ENCODE measurements around the gene CPLANE1.
"Not testable (repeated sequence)": the region's sequence is repeated elsewhere in the genome, so short reads cannot be mapped to it uniquely, and the experiment has no call there.

CPLANE1 gene

GRCh38 chr5:37182667-37183066 lies 66.5 kb downstream of the CPLANE1 start:
- Mint-ChIP-seq H3K4me3 (no peak overlapping the region), H3K27me3 (no peaks in the 10 kb centered on the region), H3K4me1 (peaks cover 7% of the 10 kb centered on the region), H3K27ac (no peak overlapping the region), H3K9me3 (no peaks in the 10 kb centered on the region)
- ATAC-seq = peak; percentile 53
- DNase-seq = no peak

GRCh38 chr5:37174928-37175327 lies 74.2 kb downstream of the CPLANE1 start:
- H3K4me1 Mint-ChIP-seq = no peaks in the 10 kb centered on the region
- H3K4me3 Mint-ChIP-seq = no peak overlapping the region
- H3K27me3 Mint-ChIP-seq = no peaks in the 10 kb centered on the region
- no peak for ATAC-seq
- H3K27ac Mint-ChIP-seq = peak overlapping the region in 1 of 2 donors; percentile 59
- no peak for DNase-seq
- H3K9me3 Mint-ChIP-seq = no peaks in the 10 kb centered on the region

GRCh38 chr5:37172957-37173356 lies 76.2 kb downstream of the CPLANE1 start:
- ATAC-seq = no peak
- Mint-ChIP-seq H3K4me1 (no peaks in the 10 kb centered on the region), H3K27me3 (no peaks in the 10 kb centered on the region), H3K9me3 (no peaks in the 10 kb centered on the region), H3K27ac (no peak overlapping the region), H3K4me3 (no peak overlapping the region)
- no peak for DNase-seq

- no peak overlapping the region for H3K27ac Mint-ChIP-seq
- H3K9me3 Mint-ChIP-seq = no peaks in the 10 kb centered on the region
- H3K27me3 Mint-ChIP-seq = no peaks in the 10 kb centered on the region
- H3K4me1 Mint-ChIP-seq = no peaks in the 10 kb centered on the region
- no peak for DNase-seq
- ATAC-seq = no peak
- H3K4me3 Mint-ChIP-seq = no peak overlapping the region
Observed at GRCh38 chr5:37170856-37171255, 78.3 kb downstream of the CPLANE1 start.

GRCh38 chr5:37166197-37166596 lies 83.0 kb downstream of the CPLANE1 start:
- Mint-ChIP-seq H3K9me3 (no peaks in the 10 kb centered on the region), H3K4me3 (no peak overlapping the region), H3K27ac (no peak overlapping the region), H3K27me3 (no peaks in the 10 kb centered on the region), H3K4me1 (no peaks in the 10 kb centered on the region)
- no peak for DNase-seq
- no peak for ATAC-seq

GRCh38 chr5:37165761-37166160 lies 83.4 kb downstream of the CPLANE1 start:
- ATAC-seq (no peak), DNase-seq (no peak)
- Mint-ChIP-seq H3K27me3 (no peaks in the 10 kb centered on the region), H3K4me3 (no peak overlapping the region), H3K9me3 (no peaks in the 10 kb centered on the region), H3K4me1 (no peaks in the 10 kb centered on the region), H3K27ac (no peak overlapping the region)

- no peak for DNase-seq
- Mint-ChIP-seq H3K4me1 (no peaks in the 10 kb centered on the region), H3K9me3 (no peaks in the 10 kb centered on the region), H3K4me3 (no peak overlapping the region), H3K27me3 (no peaks in the 10 kb centered on the region), H3K27ac (no peak overlapping the region)
- ATAC-seq = no peak
Observed at GRCh38 chr5:37153661-37154060, 95.5 kb downstream of the CPLANE1 start.

- H3K4me3 Mint-ChIP-seq = no peak overlapping the region
- H3K9me3 Mint-ChIP-seq = peaks cover 10% of the 10 kb centered on the region in 2 donors
- no peaks in the 10 kb centered on the region for H3K4me1 Mint-ChIP-seq
- ATAC-seq (no peak), DNase-seq (no peak)
- H3K27me3 Mint-ChIP-seq = no peaks in the 10 kb centered on the region
- no peak overlapping the region for H3K27ac Mint-ChIP-seq
Observed at GRCh38 chr5:37146896-37147295, 102.3 kb downstream of the CPLANE1 start.

- Mint-ChIP-seq H3K4me1 (no peaks in the 10 kb centered on the region), H3K4me3 (no peak overlapping the region), H3K27ac (no peak overlapping the region), H3K27me3 (no peaks in the 10 kb centered on the region), H3K9me3 (peaks cover 20 to 31% of the 10 kb centered on the region in 2 donors)
- DNase-seq (no peak), ATAC-seq (no peak)
Observed at GRCh38 chr5:37136694-37137093, 112.5 kb downstream of the CPLANE1 start.

GRCh38 chr5:37135312-37135711 lies 113.9 kb downstream of the CPLANE1 start:
- not testable (repeated sequence) for DNase-seq, H3K4me3 Mint-ChIP-seq, H3K4me1 Mint-ChIP-seq, ATAC-seq, H3K27ac Mint-ChIP-seq, H3K27me3 Mint-ChIP-seq
- peaks cover 20 to 31% of the 10 kb centered on the region in 2 donors for H3K9me3 Mint-ChIP-seq

- H3K9me3 Mint-ChIP-seq = peaks cover 20 to 31% of the 10 kb centered on the region in 2 donors
- H3K27me3 Mint-ChIP-seq = no peaks in the 10 kb centered on the region
- no peak overlapping the region for H3K4me3 Mint-ChIP-seq
- H3K4me1 Mint-ChIP-seq = no peaks in the 10 kb centered on the region
- H3K27ac Mint-ChIP-seq = no peak overlapping the region
- ATAC-seq (no peak), DNase-seq (no peak)
Observed at GRCh38 chr5:37133939-37134338, 115.2 kb downstream of the CPLANE1 start.

GRCh38 chr5:37132646-37133045 lies 116.5 kb downstream of the CPLANE1 start:
- Mint-ChIP-seq H3K9me3 (peaks cover 17 to 26% of the 10 kb centered on the region in 2 donors), H3K4me3 (no peak overlapping the region), H3K4me1 (no peaks in the 10 kb centered on the region), H3K27ac (no peak overlapping the region), H3K27me3 (no peaks in the 10 kb centered on the region)
- DNase-seq (no peak), ATAC-seq (no peak)

- H3K27me3 Mint-ChIP-seq = no peaks in the 10 kb centered on the region
- ATAC-seq (no peak), DNase-seq (no peak)
- no peaks in the 10 kb centered on the region for H3K4me1 Mint-ChIP-seq
- H3K4me3 Mint-ChIP-seq = no peak overlapping the region
- no peaks in the 10 kb centered on the region for H3K9me3 Mint-ChIP-seq
- H3K27ac Mint-ChIP-seq = peak overlapping the region in 1 of 2 donors; percentile 65
Observed at GRCh38 chr5:37121465-37121864, 127.7 kb downstream of the CPLANE1 start.

GRCh38 chr5:37121027-37121426 lies 128.1 kb downstream of the CPLANE1 start:
- ATAC-seq = no peak
- Mint-ChIP-seq H3K27ac (no peak overlapping the region), H3K9me3 (no peaks in the 10 kb centered on the region), H3K4me3 (no peak overlapping the region), H3K27me3 (no peaks in the 10 kb centered on the region), H3K4me1 (no peaks in the 10 kb centered on the region)
- no peak for DNase-seq

GRCh38 chr5:37120270-37120669 lies 128.9 kb downstream of the CPLANE1 start:
- no peaks in the 10 kb centered on the region for H3K9me3 Mint-ChIP-seq
- ATAC-seq (no peak), DNase-seq (no peak)
- no peaks in the 10 kb centered on the region for H3K27me3 Mint-ChIP-seq
- no peak overlapping the region for H3K27ac Mint-ChIP-seq
- H3K4me1 Mint-ChIP-seq = no peaks in the 10 kb centered on the region
- H3K4me3 Mint-ChIP-seq = no peak overlapping the region

- DNase-seq (no peak), ATAC-seq (no peak)
- no peak overlapping the region for H3K4me3 Mint-ChIP-seq
- peaks cover 11 to 14% of the 10 kb centered on the region in 2 donors for H3K9me3 Mint-ChIP-seq
- peaks cover 23% of the 10 kb centered on the region for H3K4me1 Mint-ChIP-seq
- H3K27me3 Mint-ChIP-seq = no peaks in the 10 kb centered on the region
- no peak overlapping the region for H3K27ac Mint-ChIP-seq
Observed at GRCh38 chr5:37116359-37116758, 132.8 kb downstream of the CPLANE1 start.

GRCh38 chr5:37112383-37112991 lies 136.7 kb downstream of the CPLANE1 start:
- DNase-seq (no peak), ATAC-seq (peak; percentile 37)
- peak overlapping the region; percentile 41 to 70 for H3K4me3 Mint-ChIP-seq
- H3K27ac Mint-ChIP-seq = peak overlapping the region in 1 of 2 donors; percentile 15
- H3K9me3 Mint-ChIP-seq = peaks cover 11 to 14% of the 10 kb centered on the region in 2 donors
- no peaks in the 10 kb centered on the region for H3K27me3 Mint-ChIP-seq
- H3K4me1 Mint-ChIP-seq = peaks cover 38% of the 10 kb centered on the region
